AG20443 (cell line): ENCODE measurements around the gene VPS26A.

Experiments used
- DNase-seq: peaks from one replicate; pipeline ENCODE4 v3.0.0; 2012; ENCODE audit warnings: low spot score, mixed read lengths

VPS26A gene

DNA sequence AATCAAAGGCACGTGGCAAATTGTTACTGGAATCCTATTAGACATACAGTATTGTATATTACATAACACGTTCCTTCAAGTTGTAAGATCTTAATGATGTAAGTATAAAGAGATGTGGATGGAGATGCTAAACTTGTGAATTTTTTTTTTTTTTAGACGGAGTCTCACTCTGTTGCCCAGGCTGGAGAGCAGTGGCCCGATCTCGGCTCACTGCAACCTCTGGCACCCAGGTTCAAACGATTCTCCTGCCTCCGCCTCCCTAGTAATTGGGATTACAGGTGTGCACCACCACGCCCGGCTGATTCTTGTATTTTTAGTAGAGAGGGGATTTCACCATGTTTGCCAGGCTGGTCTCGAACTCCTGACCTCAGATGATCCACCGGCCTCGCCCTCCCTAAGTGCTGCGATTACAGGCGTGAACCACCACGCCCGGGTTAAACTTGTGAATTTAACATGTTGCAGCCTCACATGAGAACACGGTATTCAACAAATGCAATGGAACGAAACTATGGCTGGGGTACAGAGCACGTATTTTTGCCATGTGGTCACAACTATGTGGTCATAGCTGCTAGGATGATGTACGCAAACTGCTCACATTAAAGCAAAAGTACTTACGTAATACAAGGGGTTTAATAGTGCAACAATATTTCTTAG, 55.2 kb downstream of the VPS26A start:
- peak; percentile 31 for DNase-seq

DNA sequence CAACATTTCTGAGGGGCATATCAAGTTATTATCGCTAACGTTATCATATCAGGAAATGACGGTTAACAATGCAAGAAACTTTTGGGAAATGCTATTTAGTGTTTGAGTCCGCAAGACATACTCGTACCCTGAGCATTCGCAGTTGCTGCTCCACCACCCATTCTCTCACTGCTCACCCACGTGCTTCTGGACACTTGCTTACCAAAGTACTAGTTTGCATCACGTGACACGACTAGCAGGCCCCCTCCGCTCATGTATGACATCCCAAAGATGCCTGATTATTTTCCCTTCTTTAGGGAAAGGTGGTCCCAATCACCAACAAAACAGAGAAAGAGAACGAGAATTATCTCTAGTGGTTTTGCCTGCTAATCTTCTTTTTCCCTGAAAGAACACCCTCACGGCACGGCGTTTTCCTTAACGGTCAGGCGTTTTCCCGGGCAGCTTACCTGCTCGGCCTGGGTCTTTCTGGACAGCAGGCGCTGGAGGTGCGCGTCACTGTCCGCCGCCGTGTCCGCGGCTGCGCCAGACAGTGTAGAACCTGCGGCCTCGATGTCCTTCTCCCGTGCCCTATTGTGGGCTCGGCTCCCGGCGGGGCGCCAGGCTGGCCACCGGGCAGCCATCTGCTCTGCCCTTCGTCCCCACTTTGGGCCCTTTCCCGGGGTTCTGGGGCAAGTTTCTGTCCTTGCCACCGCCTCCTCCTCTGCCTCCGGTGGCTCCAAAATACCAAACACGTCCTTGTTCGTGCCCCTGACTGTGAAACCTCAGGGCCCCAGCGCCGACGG, 56.0 kb downstream of the VPS26A start, which contains the start of gene SUPV3L1:
Gene SUPV3L1 (plus strand): TSS at position 492 of the 782 bp plus-strand sequence. CDS start 58 bp downstream, at position 550.
- DNase-seq = peak; percentile 96

DNA sequence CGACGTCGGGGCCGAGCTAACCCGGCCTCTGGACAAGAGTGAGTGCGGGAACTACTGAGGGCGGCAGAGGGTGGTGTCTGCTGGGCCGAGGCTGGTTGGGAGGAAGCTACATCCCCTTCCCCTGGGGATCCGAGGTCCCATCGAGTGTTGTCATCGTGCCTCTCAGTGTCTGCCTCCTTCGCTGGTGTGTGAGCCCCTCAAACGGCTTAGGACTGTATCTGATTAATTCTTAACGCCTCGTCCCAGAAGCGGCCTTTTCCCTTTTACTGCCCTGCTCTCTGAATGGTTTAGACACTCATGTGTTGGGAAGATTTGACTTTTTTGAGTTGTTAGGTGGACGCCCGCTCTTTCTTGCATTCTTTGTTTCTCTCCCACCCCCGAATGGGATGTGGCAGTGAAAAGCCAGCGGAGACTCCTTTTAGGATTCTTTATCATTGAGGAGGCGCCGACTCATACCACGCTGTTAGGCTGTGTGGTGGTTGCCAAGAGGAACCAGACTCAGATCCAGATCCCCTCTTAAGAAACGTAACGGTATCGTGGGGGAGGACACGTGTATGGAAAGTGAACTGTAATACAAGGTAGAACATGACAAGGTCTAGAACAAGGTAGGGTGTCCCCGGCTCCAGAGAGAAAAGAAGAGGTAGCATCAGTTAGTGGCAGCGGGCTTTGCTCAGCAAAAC, 56.7 kb downstream of the VPS26A start:
- DNase-seq = peak; percentile 30

DNA sequence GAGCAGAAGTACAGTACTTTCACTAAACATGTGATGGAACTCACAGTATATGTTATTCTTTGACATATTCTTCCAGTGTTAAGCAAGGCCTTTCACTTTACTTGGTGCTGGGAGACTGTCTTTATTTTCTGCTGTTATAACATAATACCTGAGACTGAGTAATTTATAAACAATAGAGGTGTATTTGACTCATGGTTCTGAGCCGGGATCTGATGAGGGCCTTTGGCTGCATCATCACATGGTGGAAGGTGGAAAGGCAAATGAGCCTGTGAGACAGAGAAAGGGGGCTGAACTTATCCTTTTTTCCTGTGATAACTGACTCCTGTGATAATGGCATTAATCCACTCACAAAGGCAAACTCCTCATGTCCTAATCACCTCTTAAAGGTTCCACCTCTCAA, 57.5 kb downstream of the VPS26A start:
- no peak for DNase-seq

DNA sequence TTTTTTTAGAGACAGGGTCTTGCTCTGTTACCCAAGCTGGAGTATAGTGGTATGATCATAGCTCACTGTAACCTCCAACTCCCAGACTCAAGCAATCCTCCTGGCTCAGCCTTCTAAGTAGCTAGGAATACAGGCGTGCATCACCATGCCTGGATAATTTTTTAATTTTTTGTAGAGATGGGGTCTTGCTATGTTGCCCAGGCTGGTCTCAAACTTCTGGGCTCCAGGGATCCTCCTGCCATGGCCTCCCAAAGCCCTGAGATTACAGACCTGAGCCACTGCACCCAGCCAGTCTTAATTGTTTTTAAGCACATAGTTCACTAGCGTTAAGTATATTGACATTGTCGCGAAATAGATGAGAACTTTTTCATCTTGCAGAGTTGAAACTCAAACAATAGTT, 58.0 kb downstream of the VPS26A start:
- no peak for DNase-seq

DNA sequence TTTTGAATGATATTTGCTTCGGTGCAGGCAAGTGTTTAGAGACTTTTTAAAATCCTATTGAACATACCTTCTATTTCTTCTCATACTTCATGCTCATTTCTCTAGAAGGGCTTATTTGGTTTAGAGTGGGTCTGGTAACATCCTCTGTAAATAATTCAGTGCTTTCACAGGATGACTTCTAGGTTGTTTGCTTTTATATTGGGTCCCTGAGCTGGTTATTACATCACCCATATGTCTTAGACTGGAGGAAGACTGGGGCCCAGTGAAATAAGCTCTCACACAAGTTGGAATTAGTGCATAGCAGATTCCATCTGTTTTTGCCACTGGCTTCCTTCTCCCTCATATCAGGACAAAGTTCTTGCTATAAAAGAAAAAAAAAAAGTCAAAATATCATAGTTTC, 62.5 kb downstream of the VPS26A start:
- no peak for DNase-seq

DNA sequence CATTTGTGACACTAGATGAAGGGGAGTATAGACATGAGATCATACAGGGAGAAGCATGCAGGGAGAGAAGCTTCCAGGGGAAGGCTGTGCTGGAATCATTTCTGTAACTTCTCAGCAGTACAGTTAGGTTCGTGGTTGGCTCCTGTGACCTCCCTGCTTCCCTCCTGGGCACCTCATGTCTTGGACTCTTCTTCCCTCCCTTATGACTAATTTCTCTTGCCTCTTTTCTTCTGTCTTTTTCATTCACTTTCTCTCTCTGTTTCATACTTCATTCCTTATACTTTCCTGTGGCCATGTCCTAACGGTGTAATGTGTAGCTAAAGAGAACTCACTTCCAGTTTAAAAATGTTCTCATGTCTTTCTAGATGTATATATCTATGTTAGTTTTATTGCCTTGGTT, 77.1 kb downstream of the VPS26A start:
- no peak for DNase-seq

DNA sequence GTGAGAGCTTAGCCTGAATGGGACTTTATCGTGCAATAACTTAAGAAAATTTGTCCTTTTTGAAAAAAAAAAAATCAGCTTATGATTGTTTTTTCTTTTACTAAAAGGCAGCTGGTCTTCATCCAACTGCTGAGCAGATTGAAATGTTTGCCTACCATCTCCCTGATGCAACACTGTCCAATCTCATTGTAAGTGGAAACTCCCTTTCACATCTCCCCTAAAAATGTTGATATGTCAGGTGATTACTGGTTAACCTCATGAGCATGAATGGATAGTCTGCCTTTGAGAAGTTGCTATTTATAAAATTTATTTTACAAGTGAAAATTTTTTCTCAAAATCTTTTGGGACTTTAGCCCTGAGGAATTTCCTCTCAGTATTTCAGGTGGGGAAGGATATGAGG, 78.4 kb downstream of the VPS26A start:
- DNase-seq = no peak

DNA sequence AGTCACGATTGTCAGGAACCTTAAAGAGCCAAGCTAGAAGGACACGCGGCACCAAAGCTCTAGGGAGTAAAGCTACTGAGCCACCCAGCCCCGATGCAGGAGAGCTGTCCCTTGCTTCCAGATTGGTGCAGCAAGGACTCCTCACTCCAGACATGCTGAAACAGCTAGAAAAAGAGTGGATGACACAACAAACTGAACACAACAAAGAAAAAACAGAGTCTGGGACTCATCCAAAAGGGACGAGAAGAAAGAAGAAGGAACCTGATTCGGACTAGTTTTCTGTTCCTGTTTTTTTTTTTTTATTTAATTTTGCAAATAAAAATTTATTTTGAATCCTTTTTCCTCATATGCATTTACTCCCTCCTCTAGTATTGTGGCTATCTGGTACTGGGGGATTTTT, 84.8 kb downstream of the VPS26A start:
- no peak for DNase-seq

DNA sequence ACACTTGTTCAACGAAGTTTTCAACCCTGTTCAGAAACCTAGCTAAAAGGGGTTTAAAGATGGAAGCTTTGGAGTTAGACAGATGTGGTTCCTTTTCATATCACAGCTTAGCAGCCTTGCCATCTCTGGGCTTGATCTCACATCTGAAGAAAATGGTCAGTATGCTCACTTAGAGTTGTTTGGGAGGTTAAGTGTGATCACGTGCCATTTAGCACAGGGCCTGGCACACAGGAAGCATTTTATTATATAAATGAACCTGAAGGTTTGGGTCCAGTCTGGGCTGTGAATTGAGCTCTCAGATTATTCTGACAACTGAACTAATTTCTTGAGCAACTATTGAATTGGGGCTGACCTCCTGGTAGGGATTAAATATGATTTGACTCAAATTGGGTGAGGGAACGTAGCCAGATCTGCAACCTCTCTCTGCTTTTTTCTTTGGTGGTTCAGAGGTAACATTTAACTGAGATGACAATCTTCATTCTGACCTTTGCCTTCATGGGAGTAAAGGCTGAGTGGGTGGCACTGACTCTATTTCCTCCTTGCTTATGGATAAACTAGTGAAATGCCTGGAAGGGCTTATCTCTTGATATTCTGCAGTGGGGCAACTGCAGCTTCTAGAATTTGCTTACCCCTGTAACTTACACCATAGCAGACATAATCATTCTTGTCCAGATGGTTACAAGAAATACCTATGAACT, 86.0 kb downstream of the VPS26A start:
- no peak for DNase-seq

DNA sequence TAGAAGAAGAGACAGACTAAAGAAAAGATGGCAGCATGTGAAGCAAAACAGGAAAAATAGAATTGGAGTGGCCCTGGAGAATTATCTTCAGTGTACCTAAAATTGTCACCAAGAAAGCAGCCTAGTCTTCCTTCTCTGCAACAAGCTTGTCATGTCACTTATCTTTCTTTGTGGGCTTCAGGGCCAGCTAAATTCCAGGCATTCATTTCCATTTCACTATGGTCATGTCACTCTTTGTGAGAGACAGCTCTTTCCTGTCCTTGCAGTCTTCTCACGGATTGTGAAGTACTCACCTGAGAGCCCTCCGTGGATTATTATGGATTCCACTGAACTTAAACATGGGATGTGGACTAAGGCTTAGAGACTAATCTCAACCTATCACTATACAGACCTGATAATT, 87.1 kb downstream of the VPS26A start:
- no peak for DNase-seq

DNA sequence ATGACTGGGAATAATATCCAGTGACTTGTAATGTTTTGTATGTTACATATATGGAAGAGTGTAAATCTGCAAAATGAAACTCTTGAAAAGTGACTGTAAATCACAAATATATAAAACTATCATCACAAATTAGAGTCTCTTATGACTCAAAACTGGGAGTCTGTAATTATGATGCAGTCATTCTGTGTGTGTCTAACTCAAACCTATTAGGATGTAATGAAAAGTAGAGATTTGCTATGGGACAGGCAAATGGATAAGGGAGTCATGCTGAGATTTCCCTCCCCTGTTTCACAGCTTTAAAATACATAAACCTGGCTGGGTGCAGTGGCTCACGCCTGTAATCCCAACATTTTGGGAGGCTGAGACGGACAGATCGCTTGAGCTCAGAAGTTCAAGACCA, 87.5 kb downstream of the VPS26A start:
- DNase-seq = no peak

DNA sequence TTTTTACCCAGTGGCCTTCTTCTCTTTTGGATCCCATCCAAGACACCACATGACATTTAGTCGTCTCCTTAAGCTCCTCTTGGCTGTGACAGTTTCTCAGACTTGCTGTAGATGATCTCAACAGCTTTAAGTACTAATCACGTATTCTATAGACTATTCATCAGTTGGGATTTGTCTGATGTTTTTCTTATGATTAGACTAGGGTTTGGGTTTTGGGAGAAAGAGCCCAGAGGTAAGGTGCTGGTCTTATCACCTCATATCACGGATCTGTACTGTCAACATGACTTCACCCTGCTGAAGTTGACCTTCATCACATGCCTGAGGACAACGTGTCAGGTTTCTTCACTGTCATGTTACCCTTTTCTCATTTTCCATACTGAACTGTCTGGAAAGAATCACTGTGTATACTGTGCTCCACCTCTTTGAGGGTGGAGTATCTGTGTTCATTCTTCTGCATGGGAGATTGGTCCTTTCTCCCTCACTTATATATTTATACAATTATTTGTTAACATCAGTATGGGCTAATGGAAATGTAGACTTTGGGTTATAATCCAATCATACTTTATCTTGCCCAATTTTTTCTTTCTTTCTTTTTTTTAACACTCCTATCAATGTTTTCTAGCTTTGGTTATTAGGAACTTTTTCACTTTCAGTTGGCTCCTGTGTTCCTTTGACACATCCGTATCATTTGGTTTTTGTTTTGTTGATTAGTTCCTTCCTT, 89.8 kb downstream of the VPS26A start:
- no peak for DNase-seq

DNA sequence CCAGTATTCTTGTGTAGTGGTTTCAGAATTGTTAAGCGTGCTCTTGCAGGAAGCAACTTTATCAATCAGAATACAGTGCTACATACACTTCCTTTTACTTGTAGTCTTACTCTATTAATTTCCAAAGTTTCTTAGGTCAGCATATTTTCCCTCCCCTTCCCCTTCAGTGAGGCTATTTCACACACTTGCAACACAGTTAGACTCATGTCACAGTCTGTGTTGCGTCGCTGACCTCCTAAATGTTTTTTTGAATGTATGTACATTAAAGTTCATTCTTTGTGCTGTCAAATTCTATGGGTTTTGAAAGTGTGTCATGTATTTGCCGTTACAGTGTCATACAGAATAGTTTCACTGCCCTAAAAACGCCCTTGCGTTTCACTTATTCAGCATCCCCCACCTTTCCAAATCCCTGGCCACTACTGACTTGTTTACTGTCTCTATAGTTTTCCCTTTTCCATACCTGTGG, 90.7 kb downstream of the VPS26A start:
- no peak for DNase-seq

DNA sequence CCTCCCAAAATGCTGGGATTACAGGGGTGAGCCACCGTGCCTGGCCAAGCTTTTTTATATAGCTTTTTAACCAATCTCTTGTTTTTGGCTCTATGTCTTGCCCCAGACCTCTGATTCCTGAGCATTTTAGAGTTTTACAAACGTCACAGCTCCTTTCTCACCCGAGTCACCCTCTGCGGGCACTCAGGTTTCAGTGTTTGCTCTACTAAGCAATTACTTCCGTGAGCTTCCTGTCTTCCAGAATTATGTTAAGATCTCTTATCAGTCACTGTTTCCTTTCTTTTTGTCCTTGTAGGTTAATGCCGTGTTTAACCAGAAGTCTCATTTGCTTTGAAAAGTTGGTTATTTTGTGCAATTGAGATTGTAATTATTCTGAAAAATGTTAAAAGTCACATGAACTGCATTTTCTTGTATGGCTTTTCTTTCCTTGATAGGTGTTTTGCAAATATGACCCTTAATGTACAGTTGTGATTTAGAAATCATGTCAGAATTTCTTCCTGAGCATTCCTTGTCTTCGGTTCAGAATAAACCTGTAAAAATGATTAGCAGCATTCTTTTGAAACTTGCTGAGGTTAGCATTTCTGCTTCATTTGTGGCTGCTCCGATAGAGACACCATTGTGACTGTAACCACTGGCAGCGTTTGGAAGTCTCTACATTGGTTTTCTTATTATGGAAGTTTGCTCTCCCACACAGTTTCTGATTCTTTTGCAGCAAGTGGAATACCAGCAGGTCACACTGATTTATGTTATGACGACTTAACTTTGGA, 91.6 kb downstream of the VPS26A start:
- DNase-seq = no peak

DNA sequence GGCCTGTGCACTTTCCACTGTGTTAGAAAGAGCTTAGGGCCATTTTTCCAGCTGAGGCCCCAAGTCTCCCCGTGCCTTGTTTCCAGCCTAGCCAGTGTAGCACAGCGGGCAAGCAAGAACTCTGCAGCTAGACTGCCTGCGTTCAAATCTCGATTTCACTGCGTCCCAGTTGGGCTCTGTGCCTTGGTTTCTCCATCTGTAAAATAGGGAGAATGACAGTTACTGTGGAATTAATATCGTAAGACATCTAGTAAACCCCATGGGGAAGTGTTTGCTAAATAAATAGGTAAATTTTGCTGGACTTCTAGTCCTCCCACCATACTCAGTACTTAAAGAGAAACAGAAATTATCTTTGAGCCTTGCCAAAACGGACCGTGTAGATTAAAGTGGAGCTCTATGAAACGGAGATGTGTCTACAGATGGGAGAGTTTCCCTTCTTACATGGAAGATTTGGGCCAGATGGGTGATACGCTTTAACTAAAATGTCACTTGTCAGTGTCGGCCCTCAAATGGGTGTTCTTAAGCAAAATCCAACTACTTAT, 92.7 kb downstream of the VPS26A start:
- DNase-seq = no peak

DNA sequence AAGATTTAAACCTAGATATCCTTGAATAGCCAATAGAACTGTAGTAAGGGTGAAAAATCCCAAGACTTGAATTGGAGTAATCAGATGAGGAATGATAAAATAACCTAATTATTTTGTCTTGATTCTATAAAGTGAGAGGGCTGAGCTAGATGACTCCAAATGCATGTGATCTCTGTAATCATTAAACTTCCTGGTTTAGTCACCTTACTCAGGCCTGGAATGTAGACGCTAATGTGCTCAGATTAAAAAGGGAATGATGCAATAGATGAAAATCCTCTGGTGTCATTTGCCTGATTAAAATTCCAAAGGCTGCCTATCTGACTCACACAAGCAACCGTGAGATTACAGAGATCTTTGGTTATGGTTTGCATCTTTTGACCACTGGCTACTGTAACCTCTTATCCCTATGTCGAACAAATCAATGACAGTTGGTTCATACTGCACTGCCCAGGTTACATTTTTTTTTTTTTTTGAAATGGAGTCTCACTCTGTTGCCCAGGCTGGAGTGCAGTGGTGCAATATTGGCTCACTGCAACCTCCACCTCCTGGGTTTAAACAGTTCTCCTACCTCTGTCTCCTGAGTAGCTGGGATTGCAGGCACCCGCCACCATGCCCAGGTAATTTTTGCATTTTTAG, 93.3 kb downstream of the VPS26A start:
- peak; percentile 78 for DNase-seq

DNA sequence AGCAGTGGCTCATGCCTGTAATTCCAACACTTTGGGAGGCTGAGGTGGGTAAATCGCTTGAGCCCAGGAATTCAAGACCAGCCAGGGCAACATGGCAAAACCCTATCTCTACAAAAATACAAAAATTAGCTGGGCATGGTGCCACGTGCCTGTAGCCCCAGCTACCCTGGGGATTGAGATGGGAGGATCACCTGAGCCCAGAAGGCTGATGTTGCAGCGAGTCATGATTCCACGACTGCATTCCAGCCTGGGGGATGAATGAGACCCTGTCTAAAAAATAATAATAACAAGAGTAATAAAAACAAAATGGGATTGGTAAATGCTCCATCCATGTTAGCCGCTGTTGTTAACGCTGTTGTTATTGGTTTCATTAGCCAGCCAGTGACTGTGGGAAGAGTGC, 94.9 kb downstream of the VPS26A start:
- no peak for DNase-seq

DNA sequence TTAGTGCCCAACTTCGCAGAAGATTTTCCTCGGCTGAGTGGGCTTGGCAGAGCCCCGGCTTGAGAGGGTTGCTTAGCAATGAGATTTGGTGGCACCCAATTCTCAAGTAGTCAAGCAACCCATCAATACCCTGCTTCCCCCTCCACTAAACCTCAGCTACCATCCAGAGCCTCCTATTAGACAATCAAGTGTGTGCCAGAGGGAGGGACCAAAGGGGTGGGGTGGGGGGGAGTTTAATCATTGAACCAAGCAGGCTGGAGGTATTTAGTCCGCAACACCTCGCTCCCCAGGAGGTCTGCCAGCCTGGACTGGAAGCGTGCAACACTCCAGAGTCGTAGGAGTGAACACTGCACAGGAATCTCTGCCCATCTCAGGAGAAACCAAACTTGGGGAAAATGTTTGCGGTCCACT, 96.1 kb downstream of the VPS26A start, which contains the start of gene HKDC1:
Gene HKDC1 (plus strand): TSS at position 292 of the 411 bp plus-strand sequence. CDS start 104 bp downstream, at position 396.
- DNase-seq = no peak

DNA sequence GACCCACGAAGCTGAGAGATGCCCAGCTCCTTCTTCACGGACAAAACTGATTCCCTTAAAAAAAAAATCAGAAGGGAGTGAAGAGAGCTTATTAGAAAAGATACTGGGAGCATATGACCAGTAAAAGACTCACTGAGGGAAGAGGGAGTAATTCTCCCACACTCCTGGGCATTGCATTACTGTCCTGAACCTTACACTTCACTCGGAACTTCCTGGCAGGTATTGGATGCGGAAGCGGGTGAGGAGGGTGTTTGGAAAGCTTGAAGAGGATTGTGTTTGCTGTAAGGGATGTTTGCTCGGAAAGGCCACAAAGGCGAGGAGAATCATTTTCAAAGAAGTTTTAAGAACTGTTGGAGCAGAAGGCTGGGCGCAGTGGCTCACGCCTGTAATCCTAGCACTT, 96.5 kb downstream of the VPS26A start:
- no peak for DNase-seq
